ENCODE results near the gene LIPG. TPM values are rescaled to one million over a fixed set of nuclear protein-coding genes. Genes with fewer than 3 reads are reported as not detected.
"Not testable (repeated sequence)": the region's sequence is repeated elsewhere in the genome, so short reads cannot be mapped to it uniquely, and the experiment has no call there.

The LIPG gene
- total RNA-seq, 2 experiments from 2014 or later = not detected

GRCh38 chr18:49555641-49556040 is 6.2 kb upstream of the LIPG start:
- no peaks in the 10 kb centered on the region for H3K79me2 ChIP-seq (ENCODE audit: insufficient read depth, low read depth, low read length)
- no peak overlapping the region for H3K4me3 ChIP-seq (ENCODE audit: low read depth, low read length, poor library complexity, severe bottlenecking)
- ChIA-PET POLR2A (no interaction called here), CTCF (ENCODE audit: unreplicated experiment) (no interaction called here)
- no TSS peak for BruUV-seq (replicated peaks)
- H3K9me3 ChIP-seq (ENCODE audit: low read length) = no peaks in the 10 kb centered on the region
- H2AFZ ChIP-seq (ENCODE audit: low read length) = no peak overlapping the region
- no peaks in the 10 kb centered on the region for H4K20me1 ChIP-seq (ENCODE audit: insufficient read depth, low read length)
- H3K36me3 ChIP-seq (ENCODE audit: insufficient read depth, low read length) = no peaks in the 10 kb centered on the region
- no peaks in the 10 kb centered on the region for H3K4me1 ChIP-seq (ENCODE audit: insufficient read depth, low read length, poor library complexity, severe bottlenecking)
- TF ChIP-seq EZH2phosphoT487 (IDR thresholded peaks at IDR 0.05; ENCODE audit: borderline replicate concordance, low read depth, low read length) = no peak
- no peak for TF ChIP-seq CTCF (conservative IDR thresholded peaks at IDR 0.05; ENCODE audit: low read length)
- H3K9me2 ChIP-seq (ENCODE audit: insufficient read depth, low read length) = no peaks in the 10 kb centered on the region
- no peak overlapping the region for H3K4me2 ChIP-seq (ENCODE audit: low read length)
- H3K27ac ChIP-seq (ENCODE audit: low read depth, low read length, poor library complexity, severe bottlenecking) = no peak overlapping the region
- no peak for DNase-seq (ENCODE audit: low spot score)
- intact Hi-C loops (cut with micrococcal nuclease; ENCODE audit: unreplicated experiment) = no loop called here

GRCh38 chr18:49558356-49558755 is 3.5 kb upstream of the LIPG start:
- ChIA-PET CTCF (ENCODE audit: unreplicated experiment) (no interaction called here), POLR2A (no interaction called here)
- Histone ChIP-seq H3K4me3 (ENCODE audit: low read depth, low read length, poor library complexity, severe bottlenecking) (no peak overlapping the region), H3K36me3 (ENCODE audit: insufficient read depth, low read length) (no peaks in the 10 kb centered on the region), H3K4me2 (ENCODE audit: low read length) (no peak overlapping the region), H3K79me2 (ENCODE audit: insufficient read depth, low read depth, low read length) (no peaks in the 10 kb centered on the region), H3K27ac (ENCODE audit: low read depth, low read length, poor library complexity, severe bottlenecking) (no peak overlapping the region), H2AFZ (ENCODE audit: low read length) (no peak overlapping the region), H3K4me1 (ENCODE audit: insufficient read depth, low read length, poor library complexity, severe bottlenecking) (no peaks in the 10 kb centered on the region), H3K9me3 (ENCODE audit: low read length) (no peaks in the 10 kb centered on the region), H3K9me2 (ENCODE audit: insufficient read depth, low read length) (no peaks in the 10 kb centered on the region), H4K20me1 (ENCODE audit: insufficient read depth, low read length) (no peaks in the 10 kb centered on the region)
- BruUV-seq (replicated peaks) = no TSS peak
- intact Hi-C loops (cut with micrococcal nuclease; ENCODE audit: unreplicated experiment) = loop anchor here (2.0 kb wide), 1 partner anchor 300 kb away; no protein-coding TSS in a partner anchor
- TF ChIP-seq EZH2phosphoT487 (IDR thresholded peaks at IDR 0.05; ENCODE audit: borderline replicate concordance, low read depth, low read length) (no peak), CTCF (conservative IDR thresholded peaks at IDR 0.05; ENCODE audit: low read length) (no peak)
- DNase-seq (ENCODE audit: low spot score) = no peak

GRCh38 chr18:49559326-49559931 is 2.4 kb upstream of the LIPG start:
- H3K4me3 ChIP-seq (ENCODE audit: low read depth, low read length, poor library complexity, severe bottlenecking); CTCF ChIA-PET (ENCODE audit: unreplicated experiment); H3K9me3 ChIP-seq (ENCODE audit: low read length); H2AFZ ChIP-seq (ENCODE audit: low read length); H3K4me1 ChIP-seq (ENCODE audit: insufficient read depth, low read length, poor library complexity, severe bottlenecking); H3K4me2 ChIP-seq (ENCODE audit: low read length); H3K9me2 ChIP-seq (ENCODE audit: insufficient read depth, low read length); BruUV-seq (replicated peaks); H3K79me2 ChIP-seq (ENCODE audit: insufficient read depth, low read depth, low read length); H3K36me3 ChIP-seq (ENCODE audit: insufficient read depth, low read length); H3K27ac ChIP-seq (ENCODE audit: low read depth, low read length, poor library complexity, severe bottlenecking); H4K20me1 ChIP-seq (ENCODE audit: insufficient read depth, low read length): not testable (repeated sequence)
- intact Hi-C loops (cut with micrococcal nuclease; ENCODE audit: unreplicated experiment) = loop anchor here (2.0 kb wide), 1 partner anchor 299 kb away; no protein-coding TSS in a partner anchor
- DNase-seq (ENCODE audit: low spot score) = peak; percentile 14
- TF ChIP-seq CTCF (conservative IDR thresholded peaks at IDR 0.05; ENCODE audit: low read length) = peak; percentile 68
- POLR2A ChIA-PET = interaction anchor here (0.6 kb wide), 1 partner anchor 837 kb away, joined by 3 read pairs; no protein-coding TSS in a partner anchor
